AG04450 (cell line): ENCODE data around the gene WFDC10B. TPM values are rescaled to one million over a fixed set of nuclear protein-coding genes. Genes with fewer than 3 reads are reported as not detected.
A peak's percentile ranks its signal among the peaks of the same experiment; 100 is the strongest.
"Not testable (repeated sequence)": the region's sequence is repeated elsewhere in the genome, so short reads cannot be mapped to it uniquely, and the experiment has no call there.

Experiments
- CTCF ChIA-PET: fragments of 300-600, 350-600 bp; formaldehyde crosslinking; extraction: SDS; loops from one replicate; lab custom pipeline; 2022; ENCODE audit warnings: antibody characterized with exemption, inconsistent platforms; lab: Charles Lee
- POLR2A ChIA-PET: fragments of 350-600 bp; formaldehyde crosslinking; extraction: SDS; loops from one replicate; lab custom pipeline; 2021; ENCODE audit warnings: antibody characterized with exemption, inconsistent platforms; lab: Yijun Ruan, JAX
- DNase-seq: peaks from one replicate; pipeline ENCODE4 v3.0.0-alpha.2; 2011; ENCODE audit warnings: low read depth, low spot score
- H3K27ac ChIP-seq: one replicate; pipeline ENCODE4 v1.5.1; 2012; ENCODE audit warnings: low read depth, low read length, control low read depth
- H3K27me3 ChIP-seq: one replicate; pipeline ENCODE4 v1.6.0; 2012; ENCODE audit warnings: low read length; ENCODE audit not compliant: control insufficient read depth, insufficient read depth
- H3K4me3 ChIP-seq: 2 replicates; pipeline ENCODE4 v1.5.1; 2011; ENCODE audit warnings: mild to moderate bottlenecking, low read depth, low read length, control low read depth
- H3K9me3 ChIP-seq: 2 replicates; pipeline ENCODE4 v1.5.1; 2012; ENCODE audit warnings: low read length; ENCODE audit not compliant: control insufficient read depth, insufficient read depth
- CTCF ChIP-seq: IDR thresholded peaks from 2 replicates; pipeline ENCODE4 v1.5.1; 2011; ENCODE audit warnings: low read depth, low read length, control low read depth, inconsistent platforms
- polyA plus RNA-seq: library from polyadenylated mRNA; depleted of rRNA; stranded (reverse); fragments of >200 nt; gene quantifications from 2 replicates; pipeline ENCODE4 v1.2.3, GENCODE V29; 2011

The WFDC10B gene
- polyA plus RNA-seq, 1 experiment, result not detected

GRCh38 chr20:45685896-45686295 lies 18.9 kb downstream of the WFDC10B start:
- no peak for DNase-seq
- POLR2A ChIA-PET, result no interaction called here
- CTCF ChIA-PET, result no interaction called here

GRCh38 chr20:45679650-45680049 lies 25.2 kb downstream of the WFDC10B start:
- no peaks in the 10 kb centered on the region for H3K9me3 ChIP-seq
- no peak overlapping the region for H3K27ac ChIP-seq
- no peak for DNase-seq
- POLR2A ChIA-PET, result no interaction called here
- H3K27me3 ChIP-seq, result no peaks in the 10 kb centered on the region
- no peak overlapping the region for H3K4me3 ChIP-seq
- CTCF ChIA-PET, result no interaction called here
- TF ChIP-seq CTCF, result no peak

More at GRCh38 chr20:45685896-45686295, 18.9 kb downstream of the WFDC10B start:
- Histone ChIP-seq H3K9me3 (no peaks in the 10 kb centered on the region), H3K27ac (no peak overlapping the region), H3K27me3 (no peaks in the 10 kb centered on the region), H3K4me3 (no peak overlapping the region)
- 0 out of 2 replicates have a peak, but pooled peaks have one; percentile 4 for TF ChIP-seq CTCF

- no peak overlapping the region for H3K27ac ChIP-seq
- TF ChIP-seq CTCF, result no peak
- DNase-seq, result no peak
- no peak overlapping the region for H3K4me3 ChIP-seq
- no peaks in the 10 kb centered on the region for H3K9me3 ChIP-seq
- no peaks in the 10 kb centered on the region for H3K27me3 ChIP-seq
- ChIA-PET POLR2A (no interaction called here), CTCF (no interaction called here)
Measured at GRCh38 chr20:45672765-45673164, 32.1 kb downstream of the WFDC10B start.

DNA sequence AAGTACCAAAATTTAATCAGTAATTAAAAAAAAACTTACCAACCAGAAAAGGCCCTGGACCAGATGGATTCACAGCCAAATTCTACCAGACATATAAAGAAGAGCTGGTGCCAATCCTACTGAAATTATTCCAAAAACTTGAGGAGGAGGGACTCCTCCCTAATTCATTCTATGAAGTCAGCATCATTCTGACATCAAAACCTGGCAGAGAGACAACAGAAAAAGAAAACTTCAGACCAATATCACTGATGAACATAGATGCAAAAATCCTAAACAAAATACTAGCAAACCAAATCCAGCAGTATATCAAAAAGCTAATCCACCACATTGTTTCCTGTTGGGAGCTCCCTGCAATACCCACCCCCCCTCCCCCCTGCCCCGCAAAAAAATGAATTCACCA lies 34.7 kb downstream of the WFDC10B start, which contains the start of gene WFDC11:
Gene WFDC11 (minus strand): TSS at position 101 of the 400 bp plus-strand sequence. CDS start 19,639 bp downstream, outside the sequence.
- TF ChIP-seq CTCF, result no peak
- POLR2A ChIA-PET, result no interaction called here
- DNase-seq, result no peak
- Histone ChIP-seq H3K4me3 (no peak within 1 kb of the TSS), H3K27me3 (no peaks in the 10 kb centered on the region), H3K9me3 (no peaks in the 10 kb centered on the region), H3K27ac (no peak within 1 kb of the TSS)
- CTCF ChIA-PET, result no interaction called here

- H3K4me3 ChIP-seq, POLR2A ChIA-PET, H3K27me3 ChIP-seq, H3K27ac ChIP-seq, H3K9me3 ChIP-seq, DNase-seq: not testable (repeated sequence)
- CTCF ChIA-PET, result interaction anchor here (0.6 kb wide), 1 partner anchor 50 kb away, joined by 3 read pairs; no protein-coding TSS in a partner anchor
Measured at GRCh38 chr20:45657038-45657437, 47.8 kb downstream of the WFDC10B start.

DNA sequence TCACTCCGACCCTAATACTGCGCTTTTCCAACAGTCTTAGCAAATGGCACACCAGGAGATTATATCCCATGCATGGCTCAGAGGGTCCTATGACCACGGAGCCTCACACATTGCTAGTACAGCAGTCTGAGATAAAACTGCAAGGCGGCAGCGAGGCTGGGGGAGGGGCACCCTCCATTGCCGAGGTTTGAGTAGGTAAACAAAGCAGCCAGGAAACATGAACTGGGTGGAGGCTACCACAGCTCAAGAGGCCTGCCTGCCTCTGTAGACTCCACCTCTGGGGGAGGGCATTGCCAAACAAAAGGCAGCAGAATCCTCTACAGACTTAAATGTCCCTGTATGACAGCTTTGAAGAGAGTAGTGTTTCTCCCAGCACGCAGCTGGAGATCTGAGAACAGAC lies 53.1 kb downstream of the WFDC10B start:
- CTCF ChIA-PET, H3K4me3 ChIP-seq, H3K27ac ChIP-seq, H3K27me3 ChIP-seq, H3K9me3 ChIP-seq, DNase-seq, POLR2A ChIA-PET: not testable (repeated sequence)
